ENCODE data around the gene SLC16A8. TPM values are rescaled to one million over a fixed set of nuclear protein-coding genes. Genes with fewer than 3 reads are reported as not detected.
A peak's percentile ranks its signal among the peaks of the same experiment; 100 is the strongest.

SLC16A8 gene
- total RNA-seq, 2 experiments from 2014 or later = not detected

- intact Hi-C loops (cut with DNase I, micrococcal nuclease) = no loop called here
These were observed 18.4 kb downstream of the SLC16A8 start for GRCh38 chr22:38065539-38065938.

GRCh38 chr22:38062791-38063190 lies 21.2 kb downstream of the SLC16A8 start:
- peaks cover 62% of the 10 kb centered on the region for H3K36me3 Mint-ChIP-seq (ENCODE audit: low read depth)
- peaks cover 33% of the 10 kb centered on the region for H3K36me3 ChIP-seq (ENCODE audit: insufficient read depth, low read length)
- H3K4me3 ChIP-seq (ENCODE audit: low read length) = no peak overlapping the region
- H3K27me3 ChIP-seq (ENCODE audit: control insufficient read depth in 1 of 2, insufficient read depth in 2 of 2, low read length in 2 of 2) = no peaks in the 10 kb centered on the region
- H3K27ac ChIP-seq (ENCODE audit: low read depth in 1 of 2, low read length in 2 of 2) = no peak overlapping the region
- intact Hi-C loops (cut with DNase I, micrococcal nuclease) = no loop called here
- ChIA-PET CTCF (no interaction called here), POLR2A (no interaction called here)
- H3K27ac Mint-ChIP-seq = no peak overlapping the region
- TF ChIP-seq CTCF (IDR thresholded peaks at IDR 0.05) = no peak
- no peaks in the 10 kb centered on the region for H3K9me3 Mint-ChIP-seq
- no peak for ATAC-seq (ENCODE audit: poor library complexity)
- peaks cover 3% of the 10 kb centered on the region for H3K4me1 ChIP-seq (ENCODE audit: insufficient read depth, low read length)
- DNase-seq = no peak
- H3K4me3 Mint-ChIP-seq = no peak overlapping the region
- H3K27me3 Mint-ChIP-seq = no peaks in the 10 kb centered on the region
- peaks cover 8% of the 10 kb centered on the region for H3K4me1 Mint-ChIP-seq (ENCODE audit: low read depth)
- H3K9me3 ChIP-seq (ENCODE audit: control insufficient read depth in 1 of 2, insufficient read depth in 1 of 2, low read length in 2 of 2) = no peaks in the 10 kb centered on the region

More at GRCh38 chr22:38065539-38065938, 18.4 kb downstream of the SLC16A8 start:
- TF ChIP-seq CTCF (IDR thresholded peaks at IDR 0.05) = no peak
- Histone ChIP-seq H3K27me3 (ENCODE audit: control insufficient read depth in 1 of 2, insufficient read depth in 2 of 2, low read length in 2 of 2) (no peaks in the 10 kb centered on the region), H3K27ac (ENCODE audit: low read depth in 1 of 2, low read length in 2 of 2) (no peak overlapping the region), H3K4me1 (ENCODE audit: insufficient read depth, low read length) (no peaks in the 10 kb centered on the region), H3K4me3 (ENCODE audit: low read length) (no peak overlapping the region), H3K9me3 (ENCODE audit: control insufficient read depth in 1 of 2, insufficient read depth in 1 of 2, low read length in 2 of 2) (no peaks in the 10 kb centered on the region), H3K36me3 (ENCODE audit: insufficient read depth, low read length) (peaks cover 45% of the 10 kb centered on the region)
- H3K4me3 Mint-ChIP-seq = no peak overlapping the region
- no peak overlapping the region for H3K27ac Mint-ChIP-seq
- DNase-seq (no peak), ATAC-seq (ENCODE audit: poor library complexity) (no peak)
- CTCF ChIA-PET = interaction anchor here (1.2 kb wide), 1 partner anchor 13 kb away, joined by 3 read pairs; no protein-coding TSS in a partner anchor
- POLR2A ChIA-PET = no interaction called here
- H3K27me3 Mint-ChIP-seq = no peaks in the 10 kb centered on the region
- no peaks in the 10 kb centered on the region for H3K9me3 Mint-ChIP-seq
- H3K36me3 Mint-ChIP-seq (ENCODE audit: low read depth) = peaks cover 69% of the 10 kb centered on the region
- H3K4me1 Mint-ChIP-seq (ENCODE audit: low read depth) = no peaks in the 10 kb centered on the region

- peaks cover 20% of the 10 kb centered on the region for H3K4me1 Mint-ChIP-seq (ENCODE audit: low read depth)
- peak within 1 kb of the TSS; percentile 98 for H3K4me3 Mint-ChIP-seq
- intact Hi-C loops (cut with DNase I, micrococcal nuclease) = loop anchor here in 1 of 2 experiments (5.0 to 10.0 kb wide), 4 partner anchors 125 to 1258 kb away; partner anchors contain the start of genes ANKRD54, EIF3L, PLA2G6 and RPL3
- no peak for TF ChIP-seq CTCF (IDR thresholded peaks at IDR 0.05)
- H3K27me3 Mint-ChIP-seq = no peaks in the 10 kb centered on the region
- H3K27ac ChIP-seq (ENCODE audit: low read depth in 1 of 2, low read length in 2 of 2) = peak within 1 kb of the TSS; percentile 84 to 94
- no peaks in the 10 kb centered on the region for H3K9me3 Mint-ChIP-seq
- H3K27me3 ChIP-seq (ENCODE audit: control insufficient read depth in 1 of 2, insufficient read depth in 2 of 2, low read length in 2 of 2) = no peaks in the 10 kb centered on the region
- POLR2A ChIA-PET = interaction anchor here (1.0 kb wide), 1 partner anchor 373 kb away, joined by 3 read pairs; no protein-coding TSS in a partner anchor
- ATAC-seq (ENCODE audit: poor library complexity) = peak; percentile 84
- peak within 1 kb of the TSS; percentile 99 for H3K27ac Mint-ChIP-seq
- peaks cover 8% of the 10 kb centered on the region for H3K36me3 ChIP-seq (ENCODE audit: insufficient read depth, low read length)
- peaks cover 22% of the 10 kb centered on the region for H3K36me3 Mint-ChIP-seq (ENCODE audit: low read depth)
- H3K4me3 ChIP-seq (ENCODE audit: low read length) = peak within 1 kb of the TSS; percentile 91
- H3K9me3 ChIP-seq (ENCODE audit: control insufficient read depth in 1 of 2, insufficient read depth in 1 of 2, low read length in 2 of 2) = no peaks in the 10 kb centered on the region
- peaks cover 27% of the 10 kb centered on the region for H3K4me1 ChIP-seq (ENCODE audit: insufficient read depth, low read length)
- DNase-seq = peak; percentile 56 to 92 (median 74)
- CTCF ChIA-PET = no interaction called here
These were observed 26.8 kb downstream of the SLC16A8 start, which contains the start of gene PICK1 for GRCh38 chr22:38056969-38057891. PICK1 (plus strand) TSS chr22:38057404; CDS start chr22:38057810, 406 bp downstream.
